ENCODE data around the gene FXYD2. TPM values are rescaled to one million over a fixed set of nuclear protein-coding genes. Genes with fewer than 3 reads are reported as not detected.

Gene FXYD2
- total and polyA plus RNA-seq, 2 donors from 2014 or later, result 2,527 to 9,664 TPM

GRCh38 chr11:117826190-117826570 is 1.6 kb upstream of the FXYD2 start:
- FAIRE-seq (no peak), DNase-seq (peak in 2 of 5 donors; percentile 9 to 32)
- intact Hi-C loops (cut with DNase I), result no loop called here
- Histone ChIP-seq H3K9ac (ENCODE audit: low read length in 3 of 3) (peak overlapping the region in 1 of 3 donors; percentile 93), H3K9me3 (ENCODE audit: control insufficient read depth in 2 of 3, insufficient read depth in 1 of 3, low read length in 3 of 3) (no peaks in the 10 kb centered on the region), H3K36me3 (ENCODE audit: control insufficient read depth in 2 of 3, insufficient read depth in 3 of 3, low read length in 3 of 3) (peaks cover 0 to 23% (median 2%) of the 10 kb centered on the region in 3 donors), H3K4me1 (ENCODE audit: control insufficient read depth in 2 of 3, insufficient read depth in 2 of 3, low read depth in 1 of 3, low read length in 3 of 3) (peaks cover 0 to 57% (median 21%) of the 10 kb centered on the region in 3 donors), H3K4me3 (ENCODE audit: low read length in 3 of 3) (peak overlapping the region in 2 of 3 donors; percentile 59 to 74), H3K27me3 (ENCODE audit: control insufficient read depth, insufficient read depth, low read length) (no peaks in the 10 kb centered on the region), H3K27ac (ENCODE audit: low read depth in 2 of 2, low read length in 2 of 2) (peak overlapping the region; percentile 98)
- TF ChIP-seq CTCF (IDR thresholded peaks at IDR 0.05; ENCODE audit: borderline replicate concordance, extremely low read depth, insufficient read depth), result no peak

GRCh38 chr11:117825538-117826189 is 1.1 kb upstream of the FXYD2 start:
- peaks cover 0 to 54% (median 21%) of the 10 kb centered on the region in 3 donors for H3K4me1 ChIP-seq (ENCODE audit: control insufficient read depth in 2 of 3, insufficient read depth in 2 of 3, low read depth in 1 of 3, low read length in 3 of 3)
- TF ChIP-seq CTCF (IDR thresholded peaks at IDR 0.05; ENCODE audit: borderline replicate concordance, extremely low read depth, insufficient read depth), result no peak
- no peaks in the 10 kb centered on the region for H3K9me3 ChIP-seq (ENCODE audit: control insufficient read depth in 2 of 3, insufficient read depth in 1 of 3, low read length in 3 of 3)
- DNase-seq, result peak in 3 of 5 donors; percentile 7 to 64 (median 43)
- FAIRE-seq, result no peak
- peak overlapping the region in 2 of 3 donors; percentile 59 to 74 for H3K4me3 ChIP-seq (ENCODE audit: low read length in 3 of 3)
- intact Hi-C loops (cut with DNase I), result no loop called here
- no peaks in the 10 kb centered on the region for H3K27me3 ChIP-seq (ENCODE audit: control insufficient read depth, insufficient read depth, low read length)
- peak overlapping the region; percentile 98 for H3K27ac ChIP-seq (ENCODE audit: low read depth in 2 of 2, low read length in 2 of 2)
- peaks cover 0 to 24% (median 2%) of the 10 kb centered on the region in 3 donors for H3K36me3 ChIP-seq (ENCODE audit: control insufficient read depth in 2 of 3, insufficient read depth in 3 of 3, low read length in 3 of 3)
- H3K9ac ChIP-seq (ENCODE audit: low read length in 3 of 3), result peak overlapping the region in 2 of 3 donors; percentile 93 to 98

- H3K4me1 ChIP-seq (ENCODE audit: control insufficient read depth in 2 of 3, insufficient read depth in 2 of 3, low read depth in 1 of 3, low read length in 3 of 3), result peaks cover 0 to 58% (median 31%) of the 10 kb centered on the region in 3 donors
- DNase-seq (peak; percentile 41 to 88 (median 54)), FAIRE-seq (no peak)
- intact Hi-C loops (cut with DNase I), result no loop called here
- no peak for TF ChIP-seq CTCF (IDR thresholded peaks at IDR 0.05; ENCODE audit: borderline replicate concordance, extremely low read depth, insufficient read depth)
- H3K9me3 ChIP-seq (ENCODE audit: control insufficient read depth in 2 of 3, insufficient read depth in 1 of 3, low read length in 3 of 3), result no peaks in the 10 kb centered on the region
- H3K27me3 ChIP-seq (ENCODE audit: control insufficient read depth, insufficient read depth, low read length), result no peaks in the 10 kb centered on the region
- H3K27ac ChIP-seq (ENCODE audit: low read depth in 2 of 2, low read length in 2 of 2), result peak overlapping the region; percentile 98
- H3K36me3 ChIP-seq (ENCODE audit: control insufficient read depth in 2 of 3, insufficient read depth in 3 of 3, low read length in 3 of 3), result peaks cover 0 to 24% (median 2%) of the 10 kb centered on the region in 3 donors
- H3K9ac ChIP-seq (ENCODE audit: low read length in 3 of 3), result peak overlapping the region; percentile 26 to 98 (median 93)
- peak overlapping the region; percentile 56 to 78 (median 74) for H3K4me3 ChIP-seq (ENCODE audit: low read length in 3 of 3)
These were observed 561 bp downstream of the FXYD2 start for GRCh38 chr11:117823946-117824420.

Data from kidney (tissue), 14 donors.